ENCODE measurements around the gene TPH2.

GRCh38 chr12:71999795-72000194, 61.1 kb downstream of the TPH2 start:
- TF ChIP-seq YY1 (IDR thresholded peaks at IDR 0.05; ENCODE audit: insufficient read depth, insufficient read length) (no peak), SUZ12 (IDR thresholded peaks at IDR 0.05; ENCODE audit: extremely low read depth, insufficient read depth, insufficient read length) (no peak)
